ENCODE results near the gene PLEKHG3. TPM values are rescaled to one million over a fixed set of nuclear protein-coding genes. Genes with fewer than 3 reads are reported as not detected.

PLEKHG3 gene
- total and polyA plus RNA-seq, 2 donors (not counting 1 experiment from before 2014, with no cell fraction given): 0.17 to 3.0 TPM

DNA sequence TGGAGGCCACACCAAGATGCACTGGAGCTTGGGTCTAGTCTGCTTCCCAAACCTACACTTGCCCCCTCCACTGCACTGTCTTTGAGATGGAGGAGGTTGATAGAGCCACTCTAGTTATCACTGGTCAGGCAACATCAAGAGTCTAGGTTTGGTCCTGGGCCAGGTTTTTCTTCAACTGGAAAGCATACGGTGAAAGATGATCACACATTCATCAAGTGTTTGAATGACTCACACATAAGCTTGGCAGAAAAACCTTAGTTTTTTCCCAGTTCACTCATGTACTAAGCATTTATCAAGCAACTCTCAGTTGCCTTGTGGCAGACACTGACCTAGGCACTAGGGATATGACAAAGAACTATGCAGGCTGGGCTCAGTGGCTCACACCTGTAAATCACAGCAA lies 84.5 kb downstream of the PLEKHG3 start:
- H3K9ac ChIP-seq (ENCODE audit: insufficient read depth, low read length): no peak overlapping the region
- peak; percentile 78 to 97 for DNase-seq (ENCODE audit: low read depth in 2 of 2)
- no peak for TF ChIP-seq EZH2 (IDR thresholded peaks at IDR 0.05; ENCODE audit: low read length, missing control alignments)
- TF ChIP-seq, protein P1, sequence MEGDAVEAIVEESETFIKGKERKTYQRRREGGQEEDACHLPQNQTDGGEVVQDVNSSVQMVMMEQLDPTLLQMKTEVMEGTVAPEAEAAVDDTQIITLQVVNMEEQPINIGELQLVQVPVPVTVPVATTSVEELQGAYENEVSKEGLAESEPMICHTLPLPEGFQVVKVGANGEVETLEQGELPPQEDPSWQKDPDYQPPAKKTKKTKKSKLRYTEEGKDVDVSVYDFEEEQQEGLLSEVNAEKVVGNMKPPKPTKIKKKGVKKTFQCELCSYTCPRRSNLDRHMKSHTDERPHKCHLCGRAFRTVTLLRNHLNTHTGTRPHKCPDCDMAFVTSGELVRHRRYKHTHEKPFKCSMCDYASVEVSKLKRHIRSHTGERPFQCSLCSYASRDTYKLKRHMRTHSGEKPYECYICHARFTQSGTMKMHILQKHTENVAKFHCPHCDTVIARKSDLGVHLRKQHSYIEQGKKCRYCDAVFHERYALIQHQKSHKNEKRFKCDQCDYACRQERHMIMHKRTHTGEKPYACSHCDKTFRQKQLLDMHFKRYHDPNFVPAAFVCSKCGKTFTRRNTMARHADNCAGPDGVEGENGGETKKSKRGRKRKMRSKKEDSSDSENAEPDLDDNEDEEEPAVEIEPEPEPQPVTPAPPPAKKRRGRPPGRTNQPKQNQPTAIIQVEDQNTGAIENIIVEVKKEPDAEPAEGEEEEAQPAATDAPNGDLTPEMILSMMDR (conservative IDR thresholded peaks at IDR 0.05 in 1 of 2, IDR thresholded peaks at IDR 0.05 in 1 of 2; ENCODE audit: low read depth in 1 of 2, low read length in 2 of 2): no peak
- no peaks in the 10 kb centered on the region for H3K79me2 ChIP-seq (ENCODE audit: control insufficient read depth, insufficient read depth, low read length)
- H3K4me1 ChIP-seq (ENCODE audit: control insufficient read depth, extremely low read depth, insufficient read depth, low read length): peaks cover 6% of the 10 kb centered on the region
- H3K27me3 ChIP-seq (ENCODE audit: control insufficient read depth, insufficient read depth, low read length): peaks cover 2% of the 10 kb centered on the region
- H3K36me3 ChIP-seq (ENCODE audit: control insufficient read depth, insufficient read depth, low read length): no peaks in the 10 kb centered on the region
- no peak overlapping the region for H2AFZ ChIP-seq (ENCODE audit: low read length)
- no peaks in the 10 kb centered on the region for H4K20me1 ChIP-seq (ENCODE audit: control insufficient read depth, extremely low read depth, insufficient read depth, low read length)
- H3K27ac ChIP-seq (ENCODE audit: insufficient read depth, low read length): no peak overlapping the region
- H3K4me3 ChIP-seq (replicated peaks in 1 of 4; ENCODE audit: control extremely low read depth in 1 of 4, insufficient read depth in 1 of 4, low read depth in 3 of 4, low read length in 4 of 4): no peak overlapping the region
- H3K9me3 ChIP-seq (ENCODE audit: control insufficient read depth, insufficient read depth, low read depth, low read length): no peaks in the 10 kb centered on the region
- H3K4me2 ChIP-seq (ENCODE audit: extremely low read depth, insufficient read depth, low read length): no peak overlapping the region

DNA sequence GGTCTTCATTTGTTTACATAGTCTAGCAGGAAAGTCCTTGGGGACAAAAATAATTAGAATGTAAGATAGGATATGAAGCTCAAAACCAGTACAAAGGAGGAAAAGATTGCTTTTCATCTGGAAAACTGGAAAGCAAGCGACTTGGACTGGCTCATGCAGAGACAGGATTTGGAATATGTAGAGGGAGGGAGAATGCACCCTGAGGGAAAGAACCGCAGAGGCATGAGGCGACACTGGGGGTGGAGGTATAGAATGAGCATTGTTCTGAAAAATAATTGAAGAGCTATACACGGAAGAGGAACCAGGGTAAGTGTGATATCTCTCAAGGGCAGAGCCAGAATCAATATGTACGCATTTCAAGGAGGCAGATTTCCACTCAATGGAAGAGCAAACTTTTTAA lies 85.5 kb downstream of the PLEKHG3 start:
- H3K4me3 ChIP-seq (replicated peaks in 1 of 4; ENCODE audit: control extremely low read depth in 1 of 4, insufficient read depth in 1 of 4, low read depth in 3 of 4, low read length in 4 of 4): no peak overlapping the region
- H3K4me1 ChIP-seq (ENCODE audit: control insufficient read depth, extremely low read depth, insufficient read depth, low read length): peaks cover 6% of the 10 kb centered on the region
- no peak for DNase-seq (ENCODE audit: low read depth in 2 of 2)
- TF ChIP-seq, protein P1 (conservative IDR thresholded peaks at IDR 0.05 in 1 of 2, IDR thresholded peaks at IDR 0.05 in 1 of 2; ENCODE audit: low read depth in 1 of 2, low read length in 2 of 2): no peak
- TF ChIP-seq EZH2 (IDR thresholded peaks at IDR 0.05; ENCODE audit: low read length, missing control alignments): no peak
- H3K36me3 ChIP-seq (ENCODE audit: control insufficient read depth, insufficient read depth, low read length): no peaks in the 10 kb centered on the region
- no peaks in the 10 kb centered on the region for H4K20me1 ChIP-seq (ENCODE audit: control insufficient read depth, extremely low read depth, insufficient read depth, low read length)
- no peaks in the 10 kb centered on the region for H3K79me2 ChIP-seq (ENCODE audit: control insufficient read depth, insufficient read depth, low read length)
- no peaks in the 10 kb centered on the region for H3K9me3 ChIP-seq (ENCODE audit: control insufficient read depth, insufficient read depth, low read depth, low read length)
- H3K9ac ChIP-seq (ENCODE audit: insufficient read depth, low read length): no peak overlapping the region
- H3K27ac ChIP-seq (ENCODE audit: insufficient read depth, low read length): no peak overlapping the region
- no peak overlapping the region for H3K4me2 ChIP-seq (ENCODE audit: extremely low read depth, insufficient read depth, low read length)
- H3K27me3 ChIP-seq (ENCODE audit: control insufficient read depth, insufficient read depth, low read length): peaks cover 2% of the 10 kb centered on the region
- H2AFZ ChIP-seq (ENCODE audit: low read length): no peak overlapping the region

DNA sequence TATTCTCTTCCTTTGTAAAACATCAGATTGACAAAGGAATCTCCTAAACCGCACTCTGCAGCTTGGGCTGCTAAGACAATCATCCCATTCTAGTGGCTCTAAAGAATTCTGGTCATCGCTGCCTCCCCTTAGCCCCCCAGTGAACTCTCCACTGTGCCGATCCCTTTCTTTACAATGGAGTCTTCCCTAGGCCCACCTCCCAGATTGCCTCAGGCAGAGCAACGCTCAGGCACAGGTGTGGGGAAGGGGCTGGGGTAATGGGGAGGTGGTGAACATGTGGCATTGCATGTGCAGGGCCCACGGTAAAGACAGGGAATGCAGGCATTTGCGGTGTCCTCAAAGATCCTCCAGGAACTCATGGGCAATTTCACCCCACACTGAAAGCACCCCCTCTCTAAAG lies 86.3 kb downstream of the PLEKHG3 start:
- DNase-seq (ENCODE audit: low read depth in 2 of 2): no peak
- no peak overlapping the region for H3K4me3 ChIP-seq (replicated peaks in 1 of 4; ENCODE audit: control extremely low read depth in 1 of 4, insufficient read depth in 1 of 4, low read depth in 3 of 4, low read length in 4 of 4)
- no peaks in the 10 kb centered on the region for H3K9me3 ChIP-seq (ENCODE audit: control insufficient read depth, insufficient read depth, low read depth, low read length)
- H3K27ac ChIP-seq (ENCODE audit: insufficient read depth, low read length): no peak overlapping the region
- no peak overlapping the region for H3K9ac ChIP-seq (ENCODE audit: insufficient read depth, low read length)
- no peak overlapping the region for H3K4me2 ChIP-seq (ENCODE audit: extremely low read depth, insufficient read depth, low read length)
- TF ChIP-seq, protein P1 (conservative IDR thresholded peaks at IDR 0.05 in 1 of 2, IDR thresholded peaks at IDR 0.05 in 1 of 2; ENCODE audit: low read depth in 1 of 2, low read length in 2 of 2): no peak
- TF ChIP-seq EZH2 (IDR thresholded peaks at IDR 0.05; ENCODE audit: low read length, missing control alignments): no peak
- no peaks in the 10 kb centered on the region for H4K20me1 ChIP-seq (ENCODE audit: control insufficient read depth, extremely low read depth, insufficient read depth, low read length)
- peaks cover 4% of the 10 kb centered on the region for H3K27me3 ChIP-seq (ENCODE audit: control insufficient read depth, insufficient read depth, low read length)
- H3K79me2 ChIP-seq (ENCODE audit: control insufficient read depth, insufficient read depth, low read length): no peaks in the 10 kb centered on the region
- peaks cover 6% of the 10 kb centered on the region for H3K4me1 ChIP-seq (ENCODE audit: control insufficient read depth, extremely low read depth, insufficient read depth, low read length)
- no peaks in the 10 kb centered on the region for H3K36me3 ChIP-seq (ENCODE audit: control insufficient read depth, insufficient read depth, low read length)
- no peak overlapping the region for H2AFZ ChIP-seq (ENCODE audit: low read length)

Data from fibroblast of lung (primary cell).